Left lung (tissue), 10 donors: ENCODE results near the gene HUNK. TPM values are rescaled to one million over a fixed set of nuclear protein-coding genes. Genes with fewer than 3 reads are reported as not detected.

Source experiments
- ATAC-seq: fragments of 200-7000 bp; cut with Tn5 transposase; one replicate; pipeline ENCODE4 v1.9.1; 2020; ENCODE audit warnings: moderate library complexity
- DNase-seq, 4 donors: peaks; one replicate each; pipeline ENCODE4 v3.0.0-alpha.2; 2013 to 2020
- H3K27ac ChIP-seq, 2 donors: fragments of 200-600 bp; sonication (generic) in 1 of 2; one replicate each; pipeline versions ENCODE4 v1.5.0 to v1.8.0; 2020 to 2021
- H3K27me3 ChIP-seq, 2 donors: fragments of 200-600 bp; sonication (generic) in 1 of 2; one replicate each; pipeline versions ENCODE4 v1.5.0 to v1.8.0; 2020 to 2021
- H3K36me3 ChIP-seq, 2 donors: fragments of 200-600 bp; sonication (generic) in 1 of 2; one replicate each; pipeline versions ENCODE4 v1.5.0 to v1.8.0; 2020 to 2021
- H3K4me1 ChIP-seq, 2 donors: fragments of 200-600 bp; one replicate each; pipeline ENCODE4 v1.8.0; 2021
- H3K4me3 ChIP-seq, 2 donors: fragments of 200-600 bp; sonication (generic) in 1 of 2; one replicate each; pipeline versions ENCODE4 v1.5.0 to v1.8.0; 2020 to 2021; ENCODE audit warnings: mild to moderate bottlenecking in 1 of 2
- H3K9me3 ChIP-seq, 2 donors: fragments of 200-600 bp; sonication (generic) in 1 of 2; one replicate each; pipeline versions ENCODE4 v1.5.0 to v1.8.0; 2020 to 2021
- intact Hi-C, 2 donors: fragments of 100-400 bp; cut with DNase I; formaldehyde crosslinking; loops; one replicate each; pipeline versions ENCODE4 v1.11.2 to v1.14.2; 2022
- polyA plus RNA-seq, 6 donors: library from polyadenylated mRNA; unstranded; fragments of 120-200 nt; gene quantifications; one replicate each; pipeline ENCODE4 v1.2.1, GENCODE V29; 2013; ENCODE audit not compliant: insufficient read length in 6 of 6
- total RNA-seq, 2 donors: library from RNA; stranded (reverse); fragmentation: NEBNext Ultra II Directional; extraction: Animal tissue kit (Norgen Biotek cat#: 25700); gene quantifications; one replicate each; pipeline ENCODE4 v1.2.1, GENCODE V29; 2021
- TF ChIP-seq, protein P1 (sequence below), 2 donors: fragments of 200-600 bp; sonication (generic) in 1 of 2; IDR thresholded peaks; one replicate each; pipeline versions ENCODE4 v1.5.0 to v1.8.0; 2021; ENCODE audit warnings: antibody characterized with exemption in 2 of 2
- donor health status: DM: no; HTN: yes; CAD: no.
- donor health status: DM: no; HTN: no; CAD: no.

HUNK gene
- total and polyA plus RNA-seq, 8 donors, result 2.9 to 7.4 (median 6.0) TPM

DNA sequence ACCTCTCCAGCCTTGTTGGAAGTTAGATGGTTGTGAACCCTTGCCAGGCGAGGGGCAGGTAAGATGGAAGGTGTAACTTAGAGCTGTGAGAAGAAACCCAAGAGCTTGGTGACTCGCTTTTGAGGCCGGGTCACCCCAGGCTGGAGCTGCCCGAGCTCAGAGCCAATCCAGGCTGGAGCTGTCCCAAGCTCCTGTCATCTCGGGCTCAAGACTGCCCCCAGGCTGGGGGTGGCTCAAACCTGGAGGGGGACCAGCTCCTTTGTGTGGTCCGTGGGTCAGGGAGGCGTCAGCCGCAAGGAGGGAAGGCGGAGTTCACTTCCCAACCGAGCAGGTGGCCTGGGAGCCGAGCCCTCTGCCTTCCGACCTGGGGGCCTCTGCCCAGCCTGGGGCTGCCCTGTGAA lies 2.0 kb downstream of the HUNK start:
- ATAC-seq, result no peak
- H3K4me3 ChIP-seq, result no peak overlapping the region

DNA sequence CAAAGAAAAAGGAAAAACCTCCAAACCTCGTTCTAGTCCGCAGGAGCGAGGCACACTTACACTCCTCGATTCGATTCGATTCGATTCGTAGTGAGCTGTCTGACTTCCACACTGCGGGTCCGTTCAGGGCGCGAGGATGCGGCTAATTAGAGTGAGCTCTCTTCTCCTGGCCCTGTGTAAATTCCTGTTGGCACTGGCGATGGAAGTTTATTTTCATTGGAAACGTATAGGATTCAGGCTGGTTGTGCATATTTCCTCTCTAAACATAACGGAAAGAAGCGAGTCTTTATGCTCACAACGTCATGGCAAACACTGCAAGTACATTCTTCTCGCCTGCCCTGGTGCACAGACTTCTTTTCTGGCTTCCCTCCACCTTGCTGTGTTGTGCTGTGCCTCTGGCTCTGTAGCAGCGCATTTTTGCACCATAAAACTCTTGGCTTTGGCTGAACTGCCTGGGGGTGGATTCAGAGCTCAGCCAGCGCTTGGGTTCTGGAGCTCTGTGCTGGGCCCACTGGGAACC lies 2.7 kb downstream of the HUNK start:
- peaks cover 4 to 60% of the 10 kb centered on the region in 2 donors for H3K27me3 ChIP-seq
- no peak overlapping the region for H3K27ac ChIP-seq
- H3K36me3 ChIP-seq, result no peaks in the 10 kb centered on the region
- H3K9me3 ChIP-seq, result no peaks in the 10 kb centered on the region
- H3K4me3 ChIP-seq, result no peak overlapping the region
- DNase-seq (no peak), ATAC-seq (no peak)
- intact Hi-C loops, result no loop called here
- TF ChIP-seq, protein P1, sequence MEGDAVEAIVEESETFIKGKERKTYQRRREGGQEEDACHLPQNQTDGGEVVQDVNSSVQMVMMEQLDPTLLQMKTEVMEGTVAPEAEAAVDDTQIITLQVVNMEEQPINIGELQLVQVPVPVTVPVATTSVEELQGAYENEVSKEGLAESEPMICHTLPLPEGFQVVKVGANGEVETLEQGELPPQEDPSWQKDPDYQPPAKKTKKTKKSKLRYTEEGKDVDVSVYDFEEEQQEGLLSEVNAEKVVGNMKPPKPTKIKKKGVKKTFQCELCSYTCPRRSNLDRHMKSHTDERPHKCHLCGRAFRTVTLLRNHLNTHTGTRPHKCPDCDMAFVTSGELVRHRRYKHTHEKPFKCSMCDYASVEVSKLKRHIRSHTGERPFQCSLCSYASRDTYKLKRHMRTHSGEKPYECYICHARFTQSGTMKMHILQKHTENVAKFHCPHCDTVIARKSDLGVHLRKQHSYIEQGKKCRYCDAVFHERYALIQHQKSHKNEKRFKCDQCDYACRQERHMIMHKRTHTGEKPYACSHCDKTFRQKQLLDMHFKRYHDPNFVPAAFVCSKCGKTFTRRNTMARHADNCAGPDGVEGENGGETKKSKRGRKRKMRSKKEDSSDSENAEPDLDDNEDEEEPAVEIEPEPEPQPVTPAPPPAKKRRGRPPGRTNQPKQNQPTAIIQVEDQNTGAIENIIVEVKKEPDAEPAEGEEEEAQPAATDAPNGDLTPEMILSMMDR (IDR thresholded peaks at IDR 0.05), result no peak
- peaks cover 0 to 21% of the 10 kb centered on the region in 2 donors for H3K4me1 ChIP-seq

More for the DNA sequence above, 2.0 kb downstream of the HUNK start:
- H3K4me1 ChIP-seq, result peaks cover 0 to 21% of the 10 kb centered on the region in 2 donors
- H3K27me3 ChIP-seq, result peaks cover 10 to 68% of the 10 kb centered on the region in 2 donors
- peak in 1 of 4 donors; percentile 63 for DNase-seq
- TF ChIP-seq, protein P1 (IDR thresholded peaks at IDR 0.05), result no peak
- intact Hi-C loops, result loop anchor here in 1 of 2 donors (5.0 kb wide), 1 partner anchor 382 kb away; no protein-coding TSS in a partner anchor
- H3K9me3 ChIP-seq, result no peaks in the 10 kb centered on the region
- no peaks in the 10 kb centered on the region for H3K36me3 ChIP-seq
- H3K27ac ChIP-seq, result no peak overlapping the region

DNA sequence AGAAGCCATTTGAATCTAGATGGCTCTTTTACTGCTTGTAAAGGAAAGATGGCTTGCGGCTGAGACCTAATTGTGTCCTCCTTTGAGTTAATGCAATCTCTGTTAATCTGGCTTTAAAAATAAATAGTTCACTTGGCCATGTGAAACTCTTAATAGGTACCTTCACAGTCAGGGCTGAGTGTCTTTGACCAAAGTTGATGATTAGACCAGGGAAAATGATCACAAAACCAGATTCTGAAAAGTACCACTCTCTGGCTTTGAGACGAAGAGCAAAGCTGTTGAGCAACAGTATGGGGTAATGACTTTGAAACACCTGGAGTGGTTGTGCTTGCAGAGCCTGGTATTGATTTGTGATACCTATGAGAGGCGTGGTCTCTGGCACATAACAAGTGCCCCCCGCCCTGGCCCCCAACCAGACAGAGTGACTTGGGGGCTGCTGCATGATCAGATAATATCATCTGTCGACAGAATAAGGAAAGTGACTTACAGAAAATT lies 4.7 kb downstream of the HUNK start:
- intact Hi-C loops, result no loop called here
- ATAC-seq, result no peak
- H3K27me3 ChIP-seq, result peaks cover 0 to 41% of the 10 kb centered on the region in 2 donors
- H3K36me3 ChIP-seq, result no peaks in the 10 kb centered on the region
- DNase-seq, result no peak
- no peak overlapping the region for H3K4me3 ChIP-seq
- TF ChIP-seq, protein P1 (IDR thresholded peaks at IDR 0.05), result no peak
- H3K27ac ChIP-seq, result no peak overlapping the region
- peaks cover 0 to 15% of the 10 kb centered on the region in 2 donors for H3K4me1 ChIP-seq
- no peaks in the 10 kb centered on the region for H3K9me3 ChIP-seq

DNA sequence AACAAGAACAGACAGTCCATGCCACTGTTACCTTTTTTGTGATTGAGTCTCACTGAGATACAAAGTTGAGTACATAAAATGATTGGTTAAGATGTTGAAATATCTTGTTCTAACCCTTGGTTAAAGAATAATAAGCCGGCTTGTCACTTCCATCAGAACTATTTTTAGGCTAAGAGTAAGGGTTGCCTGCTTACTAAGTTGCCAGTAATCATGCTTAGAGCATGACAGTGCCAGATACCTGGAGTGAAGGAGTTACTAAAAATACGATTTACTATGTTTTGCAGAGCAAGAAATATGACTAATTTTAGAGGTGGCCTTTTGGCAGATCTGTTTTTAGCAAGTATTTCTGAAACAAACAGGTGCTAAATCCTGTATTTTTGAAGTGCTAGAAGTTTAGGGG lies 6.0 kb downstream of the HUNK start:
- peak; percentile 75 for ATAC-seq
- no peak overlapping the region for H3K4me3 ChIP-seq
- peak overlapping the region in 1 of 2 donors; percentile 35 for H3K27ac ChIP-seq
- no peak for DNase-seq
- H3K9me3 ChIP-seq, result no peaks in the 10 kb centered on the region
- H3K4me1 ChIP-seq, result peaks cover 0 to 4% of the 10 kb centered on the region in 2 donors
- no peaks in the 10 kb centered on the region for H3K36me3 ChIP-seq
- intact Hi-C loops, result no loop called here
- peaks cover 0 to 27% of the 10 kb centered on the region in 2 donors for H3K27me3 ChIP-seq
- TF ChIP-seq, protein P1 (IDR thresholded peaks at IDR 0.05), result no peak

DNA sequence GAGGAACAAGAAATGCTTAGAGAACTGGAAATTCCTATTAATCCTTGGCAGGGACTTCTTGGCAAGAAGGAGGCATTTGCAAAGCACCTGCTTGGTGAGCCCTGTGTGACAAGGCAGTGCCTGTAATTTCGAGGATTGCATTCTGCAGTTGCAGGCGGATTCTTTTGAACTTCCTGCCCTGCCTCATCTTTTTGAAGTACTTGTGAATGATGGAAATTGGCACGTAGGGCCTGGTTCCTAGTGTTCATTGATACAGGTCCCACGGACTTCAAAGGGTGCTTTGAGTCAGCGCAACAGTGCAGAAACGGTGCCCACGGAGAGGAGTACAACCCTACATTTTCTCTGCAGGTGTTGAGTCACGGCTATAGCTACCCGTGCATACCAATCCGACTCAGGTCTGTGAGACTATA lies 6.4 kb downstream of the HUNK start:
- peaks cover 0 to 23% of the 10 kb centered on the region in 2 donors for H3K27me3 ChIP-seq
- H3K9me3 ChIP-seq, result no peaks in the 10 kb centered on the region
- intact Hi-C loops, result no loop called here
- H3K36me3 ChIP-seq, result no peaks in the 10 kb centered on the region
- no peak overlapping the region for H3K4me3 ChIP-seq
- peak; percentile 58 for ATAC-seq
- H3K4me1 ChIP-seq, result no peaks in the 10 kb centered on the region
- H3K27ac ChIP-seq, result peak overlapping the region in 1 of 2 donors; percentile 35
- DNase-seq, result no peak
- TF ChIP-seq, protein P1 (IDR thresholded peaks at IDR 0.05), result no peak
